Measurements from ENCODE around the gene ASCL3.

DNA sequence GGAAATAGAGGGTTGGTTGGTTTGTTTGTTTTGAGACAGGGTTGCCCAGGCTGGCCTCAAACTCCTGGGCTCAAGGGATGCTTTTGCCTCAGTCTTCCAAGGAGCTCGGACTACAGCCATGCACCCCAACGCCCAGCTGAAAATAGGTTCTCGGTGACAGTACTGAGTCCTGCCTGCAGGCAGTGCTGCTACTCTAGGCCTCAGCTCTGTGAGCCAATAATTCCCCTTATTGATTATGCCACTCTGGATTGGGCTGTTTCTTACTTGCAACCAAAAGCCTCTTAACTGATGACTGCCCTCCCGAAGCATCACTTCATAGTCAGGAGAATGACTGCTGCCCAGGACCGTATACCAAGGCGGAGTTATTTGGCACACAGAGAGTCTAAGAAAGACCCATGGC, 8.9 kb downstream of the ASCL3 start:
- TF ChIP-seq, protein P1, sequence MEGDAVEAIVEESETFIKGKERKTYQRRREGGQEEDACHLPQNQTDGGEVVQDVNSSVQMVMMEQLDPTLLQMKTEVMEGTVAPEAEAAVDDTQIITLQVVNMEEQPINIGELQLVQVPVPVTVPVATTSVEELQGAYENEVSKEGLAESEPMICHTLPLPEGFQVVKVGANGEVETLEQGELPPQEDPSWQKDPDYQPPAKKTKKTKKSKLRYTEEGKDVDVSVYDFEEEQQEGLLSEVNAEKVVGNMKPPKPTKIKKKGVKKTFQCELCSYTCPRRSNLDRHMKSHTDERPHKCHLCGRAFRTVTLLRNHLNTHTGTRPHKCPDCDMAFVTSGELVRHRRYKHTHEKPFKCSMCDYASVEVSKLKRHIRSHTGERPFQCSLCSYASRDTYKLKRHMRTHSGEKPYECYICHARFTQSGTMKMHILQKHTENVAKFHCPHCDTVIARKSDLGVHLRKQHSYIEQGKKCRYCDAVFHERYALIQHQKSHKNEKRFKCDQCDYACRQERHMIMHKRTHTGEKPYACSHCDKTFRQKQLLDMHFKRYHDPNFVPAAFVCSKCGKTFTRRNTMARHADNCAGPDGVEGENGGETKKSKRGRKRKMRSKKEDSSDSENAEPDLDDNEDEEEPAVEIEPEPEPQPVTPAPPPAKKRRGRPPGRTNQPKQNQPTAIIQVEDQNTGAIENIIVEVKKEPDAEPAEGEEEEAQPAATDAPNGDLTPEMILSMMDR (IDR thresholded peaks at IDR 0.05) = no peak
- no peak for TF ChIP-seq ZFX (IDR thresholded peaks at IDR 0.05; ENCODE audit: borderline replicate concordance)
